Measurements from ENCODE around the gene EFNA2. TPM values are rescaled to one million over a fixed set of nuclear protein-coding genes. Genes with fewer than 3 reads are reported as not detected.
A peak's percentile ranks its signal among the peaks of the same experiment; 100 is the strongest.

EFNA2 gene
- polyA plus RNA-seq, 1 donor (not counting 4 experiments of a cell fraction or from before 2014, with no cell fraction given): not detected

DNA sequence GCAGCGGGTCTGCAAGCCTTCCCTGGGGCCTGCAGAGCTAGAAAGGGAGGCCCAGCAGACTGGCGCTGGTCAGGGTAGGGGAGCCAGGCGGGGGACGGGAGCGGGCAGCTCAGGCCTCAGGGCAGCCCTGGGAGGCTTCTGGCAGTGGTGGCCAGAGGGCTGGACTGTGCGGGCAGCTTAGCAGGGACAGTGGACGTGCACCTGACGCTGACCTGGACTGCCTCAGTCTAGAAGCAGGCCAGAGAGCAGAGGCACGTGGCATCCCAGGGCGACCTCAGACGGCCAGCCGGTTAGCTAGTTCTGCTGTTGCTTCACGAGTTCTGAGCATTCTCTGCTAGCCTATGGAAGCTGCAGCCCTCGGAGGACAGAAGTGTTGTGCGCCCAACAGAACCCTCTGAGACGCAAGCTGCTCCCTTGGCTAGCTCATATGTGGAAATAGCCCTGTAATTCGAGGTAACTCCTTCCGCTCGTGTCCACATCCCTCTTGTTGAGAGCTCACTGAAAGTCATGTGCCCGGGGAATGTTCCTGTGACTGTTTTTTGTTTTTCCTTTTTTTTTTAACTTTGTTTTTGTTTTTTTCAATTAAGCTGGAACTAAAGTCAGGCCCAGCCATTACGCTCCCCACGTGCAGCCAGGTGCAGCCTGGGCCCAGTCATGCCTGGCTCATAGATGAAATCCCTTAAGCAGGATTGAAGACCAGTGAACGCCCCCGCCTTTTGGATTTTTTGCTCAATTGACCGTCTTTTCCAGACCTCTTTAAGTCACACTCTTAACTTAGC is 12.2 kb upstream of the EFNA2 start:
- Histone ChIP-seq H3K9me3 (ENCODE audit: control insufficient read depth, low read depth, low read length) (no peaks in the 10 kb centered on the region), H3K4me2 (ENCODE audit: control insufficient read depth, extremely low read depth, insufficient read depth, low read depth, low read length) (peak overlapping the region; percentile 87), H3K4me1 (ENCODE audit: control insufficient read depth, extremely low read depth, insufficient read depth, low read length) (peaks cover 51% of the 10 kb centered on the region), H4K20me1 (ENCODE audit: control insufficient read depth, extremely low read depth, insufficient read depth, low read length) (no peaks in the 10 kb centered on the region), H3K4me3 (ENCODE audit: control insufficient read depth in 2 of 3, extremely low read depth in 1 of 3, insufficient read depth in 2 of 3, low read depth in 1 of 3, low read length in 3 of 3) (no peak overlapping the region), H3K27me3 (ENCODE audit: control insufficient read depth, extremely low read depth, insufficient read depth, low read length) (no peaks in the 10 kb centered on the region), H3K36me3 (ENCODE audit: control insufficient read depth in 2 of 2, extremely low read depth in 1 of 2, insufficient read depth in 2 of 2, low read length in 2 of 2) (peaks cover 29 to 42% of the 10 kb centered on the region in 2 experiments), H3K9me1 (ENCODE audit: control insufficient read depth, extremely low read depth, insufficient read depth, low read length) (no peaks in the 10 kb centered on the region), H3K9ac (ENCODE audit: control insufficient read depth, extremely low read depth, insufficient read depth, low read length) (peak overlapping the region; percentile 90), H3K79me2 (ENCODE audit: control insufficient read depth, insufficient read depth, low read length) (peaks cover 55% of the 10 kb centered on the region), H2AFZ (ENCODE audit: control insufficient read depth, low read length) (no peak overlapping the region), H3K27ac (ENCODE audit: control insufficient read depth, insufficient read depth, low read length) (no peak overlapping the region)
- FAIRE-seq: no peak
- no peak for TF ChIP-seq CTCF (optimal IDR thresholded peaks at IDR 0.05 in 1 of 3, IDR thresholded peaks at IDR 0.05 in 1 of 3, conservative IDR thresholded peaks at IDR 0.05 in 1 of 3; ENCODE audit: extremely low read depth in 1 of 3, insufficient read depth in 2 of 3, low read length in 3 of 3)
- no peak for TF ChIP-seq EZH2 (IDR thresholded peaks at IDR 0.05; ENCODE audit: low read length)
- dilution Hi-C loops (cut with MboI; ENCODE audit: extremely low pct_ligation_motif_present, low sequenced_read_pairs): no loop called here
- DNase-seq (ENCODE audit: low read depth, low spot score): no peak

DNA sequence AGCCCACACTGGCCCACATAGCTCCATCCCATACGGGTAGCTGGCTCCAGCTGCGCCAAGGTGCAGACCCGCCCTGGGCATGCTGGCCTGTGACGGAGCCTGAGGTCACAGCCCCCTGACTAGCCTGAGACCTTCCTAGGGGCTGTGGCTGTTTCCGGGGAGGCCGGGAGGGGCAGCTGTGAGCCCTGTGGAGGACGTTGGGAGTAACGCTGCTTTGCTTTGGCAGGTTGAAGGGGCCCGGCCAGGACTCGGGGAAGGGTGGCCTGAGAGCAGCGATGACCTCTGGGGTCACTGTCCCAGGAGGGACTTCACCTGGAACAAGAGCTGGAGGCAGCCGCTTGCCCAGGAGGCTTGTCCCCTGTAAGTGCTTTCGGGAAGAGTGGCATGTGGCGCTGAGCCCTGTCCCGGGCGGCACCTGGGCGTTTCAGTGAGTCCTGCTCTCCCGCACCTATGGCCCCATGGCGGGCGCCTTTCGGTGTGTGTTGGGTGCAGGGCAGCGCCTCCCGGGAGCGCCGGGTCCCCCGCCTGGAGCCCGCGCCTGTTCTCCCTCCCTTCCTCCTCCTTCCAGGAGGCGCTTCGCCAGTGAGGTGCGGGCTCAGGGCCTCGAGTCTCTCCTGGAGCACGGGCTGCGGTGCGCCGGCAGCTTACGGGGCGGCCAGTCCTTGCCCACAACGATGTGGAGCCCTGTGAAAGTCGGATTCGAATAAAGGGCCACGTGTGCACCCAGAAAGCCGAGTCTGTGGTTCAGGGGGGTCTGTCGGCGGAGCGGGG is 11.4 kb upstream of the EFNA2 start:
- dilution Hi-C loops (cut with MboI; ENCODE audit: extremely low pct_ligation_motif_present, low sequenced_read_pairs): no loop called here
- Histone ChIP-seq H3K27ac (ENCODE audit: control insufficient read depth, insufficient read depth, low read length) (peak overlapping the region; percentile 90), H3K27me3 (ENCODE audit: control insufficient read depth, extremely low read depth, insufficient read depth, low read length) (no peaks in the 10 kb centered on the region), H3K9me1 (ENCODE audit: control insufficient read depth, extremely low read depth, insufficient read depth, low read length) (no peaks in the 10 kb centered on the region), H3K9me3 (ENCODE audit: control insufficient read depth, low read depth, low read length) (no peaks in the 10 kb centered on the region), H4K20me1 (ENCODE audit: control insufficient read depth, extremely low read depth, insufficient read depth, low read length) (no peaks in the 10 kb centered on the region), H3K9ac (ENCODE audit: control insufficient read depth, extremely low read depth, insufficient read depth, low read length) (peak overlapping the region; percentile 90), H3K4me1 (ENCODE audit: control insufficient read depth, extremely low read depth, insufficient read depth, low read length) (peaks cover 48% of the 10 kb centered on the region), H3K4me2 (ENCODE audit: control insufficient read depth, extremely low read depth, insufficient read depth, low read depth, low read length) (peak overlapping the region; percentile 87), H3K4me3 (ENCODE audit: control insufficient read depth in 2 of 3, extremely low read depth in 1 of 3, insufficient read depth in 2 of 3, low read depth in 1 of 3, low read length in 3 of 3) (peak overlapping the region; percentile 65 to 69 (median 67)), H3K79me2 (ENCODE audit: control insufficient read depth, insufficient read depth, low read length) (peaks cover 55% of the 10 kb centered on the region), H2AFZ (ENCODE audit: control insufficient read depth, low read length) (no peak overlapping the region), H3K36me3 (ENCODE audit: control insufficient read depth in 2 of 2, extremely low read depth in 1 of 2, insufficient read depth in 2 of 2, low read length in 2 of 2) (peaks cover 31 to 46% of the 10 kb centered on the region in 2 experiments)
- FAIRE-seq: no peak
- TF ChIP-seq CTCF (optimal IDR thresholded peaks at IDR 0.05 in 1 of 3, IDR thresholded peaks at IDR 0.05 in 1 of 3, conservative IDR thresholded peaks at IDR 0.05 in 1 of 3; ENCODE audit: extremely low read depth in 1 of 3, insufficient read depth in 2 of 3, low read length in 3 of 3): no peak
- no peak for TF ChIP-seq EZH2 (IDR thresholded peaks at IDR 0.05; ENCODE audit: low read length)
- DNase-seq (ENCODE audit: low read depth, low spot score): no peak
